ENCODE measurements around the gene GCNA.
"Not testable (repeated sequence)": the region's sequence is repeated elsewhere in the genome, so short reads cannot be mapped to it uniquely, and the experiment has no call there.

- not testable (repeated sequence) for TF ChIP-seq POLR2A (IDR thresholded peaks at IDR 0.05)
- TF ChIP-seq, protein P1, sequence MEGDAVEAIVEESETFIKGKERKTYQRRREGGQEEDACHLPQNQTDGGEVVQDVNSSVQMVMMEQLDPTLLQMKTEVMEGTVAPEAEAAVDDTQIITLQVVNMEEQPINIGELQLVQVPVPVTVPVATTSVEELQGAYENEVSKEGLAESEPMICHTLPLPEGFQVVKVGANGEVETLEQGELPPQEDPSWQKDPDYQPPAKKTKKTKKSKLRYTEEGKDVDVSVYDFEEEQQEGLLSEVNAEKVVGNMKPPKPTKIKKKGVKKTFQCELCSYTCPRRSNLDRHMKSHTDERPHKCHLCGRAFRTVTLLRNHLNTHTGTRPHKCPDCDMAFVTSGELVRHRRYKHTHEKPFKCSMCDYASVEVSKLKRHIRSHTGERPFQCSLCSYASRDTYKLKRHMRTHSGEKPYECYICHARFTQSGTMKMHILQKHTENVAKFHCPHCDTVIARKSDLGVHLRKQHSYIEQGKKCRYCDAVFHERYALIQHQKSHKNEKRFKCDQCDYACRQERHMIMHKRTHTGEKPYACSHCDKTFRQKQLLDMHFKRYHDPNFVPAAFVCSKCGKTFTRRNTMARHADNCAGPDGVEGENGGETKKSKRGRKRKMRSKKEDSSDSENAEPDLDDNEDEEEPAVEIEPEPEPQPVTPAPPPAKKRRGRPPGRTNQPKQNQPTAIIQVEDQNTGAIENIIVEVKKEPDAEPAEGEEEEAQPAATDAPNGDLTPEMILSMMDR (IDR thresholded peaks at IDR 0.05) = not testable (repeated sequence)
Observed at GRCh38 chrX:71644406-71644805, 66.2 kb downstream of the GCNA start.
